Limb (tissue), 2 donors: ENCODE data around the gene REC8.
"Not testable (repeated sequence)": the region's sequence is repeated elsewhere in the genome, so short reads cannot be mapped to it uniquely, and the experiment has no call there.

ENCODE experiments used
- DNase-seq, 2 donors: peaks; one replicate each; pipeline ENCODE4 v3.0.0-alpha.2; 2016; ENCODE audit errors: extremely low spot score in 2 of 2

The REC8 gene

DNA sequence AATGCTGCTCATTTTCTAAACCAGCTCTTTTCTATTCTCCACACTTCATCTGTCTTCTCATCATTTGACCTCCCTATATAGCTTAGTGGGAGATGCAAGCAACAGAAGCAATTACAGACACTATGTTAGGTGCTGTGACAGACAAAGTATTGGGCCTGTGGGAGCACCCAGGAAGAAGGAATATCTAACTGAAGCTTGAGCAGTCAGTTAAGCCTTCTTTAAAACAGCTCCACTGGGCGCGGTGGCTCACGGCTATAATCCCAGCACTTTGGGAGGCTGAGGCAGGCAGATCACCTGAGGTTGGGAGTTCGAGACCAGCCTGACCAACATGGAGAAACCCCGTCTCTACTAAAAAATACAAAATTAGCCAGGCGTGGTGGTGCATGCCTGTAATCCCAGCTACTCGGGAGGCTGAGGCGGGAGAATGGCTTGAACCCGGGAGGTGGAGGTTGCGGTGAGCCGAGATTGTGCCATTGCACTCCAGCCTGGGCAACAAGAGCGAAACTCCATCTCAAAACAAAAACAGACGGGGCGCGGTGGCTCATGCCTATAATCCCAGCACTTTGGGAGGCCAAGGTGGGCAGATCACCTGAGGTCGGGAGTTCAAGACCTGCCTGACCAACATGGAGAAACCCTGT, 31.5 kb downstream of the REC8 start:
- DNase-seq: not testable (repeated sequence)

DNA sequence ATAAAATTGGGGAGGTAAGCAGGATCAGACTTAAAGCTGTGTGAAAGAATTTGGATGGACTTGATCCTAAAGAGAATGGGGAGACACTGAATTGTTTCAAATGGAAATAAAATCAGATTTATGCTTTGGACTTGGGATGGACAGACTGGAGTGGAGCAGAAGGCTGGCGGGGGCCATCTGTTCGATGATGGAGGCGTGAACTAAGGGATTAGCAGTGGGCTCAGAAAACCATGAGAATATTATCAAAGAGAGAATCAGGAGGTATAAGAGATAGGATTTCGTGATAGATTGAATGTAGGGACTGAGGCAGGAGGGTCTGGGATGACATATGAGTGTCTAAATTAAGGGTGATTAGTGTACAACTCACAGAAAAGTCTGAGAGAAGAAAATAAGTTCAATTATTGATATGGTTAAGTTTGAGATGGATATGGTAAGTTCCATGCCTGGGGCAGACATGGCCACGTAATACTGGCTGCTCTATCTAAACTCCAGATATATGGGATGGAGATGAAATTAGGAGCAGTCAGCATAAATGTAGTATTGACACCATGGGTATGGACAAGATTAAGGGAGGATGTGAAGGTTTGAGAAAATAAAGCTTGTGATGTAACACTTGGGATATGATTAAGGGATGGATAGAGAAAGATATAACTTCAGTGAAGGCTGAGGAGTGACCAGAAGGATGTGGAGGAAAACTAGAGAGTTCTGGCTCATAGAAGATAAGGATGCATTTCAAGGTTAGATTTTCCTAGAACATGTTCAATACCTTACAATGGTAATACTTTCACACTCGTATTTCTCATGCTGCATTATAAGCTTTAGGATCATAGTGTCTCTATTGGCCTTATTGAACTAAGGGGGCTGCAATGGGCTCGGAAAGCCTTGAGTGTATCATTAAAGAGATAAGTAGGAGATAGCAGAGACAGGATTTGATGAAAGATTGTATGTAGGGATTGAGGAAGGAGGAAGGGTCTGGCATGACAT, 32.6 kb downstream of the REC8 start:
- no peak for DNase-seq

DNA sequence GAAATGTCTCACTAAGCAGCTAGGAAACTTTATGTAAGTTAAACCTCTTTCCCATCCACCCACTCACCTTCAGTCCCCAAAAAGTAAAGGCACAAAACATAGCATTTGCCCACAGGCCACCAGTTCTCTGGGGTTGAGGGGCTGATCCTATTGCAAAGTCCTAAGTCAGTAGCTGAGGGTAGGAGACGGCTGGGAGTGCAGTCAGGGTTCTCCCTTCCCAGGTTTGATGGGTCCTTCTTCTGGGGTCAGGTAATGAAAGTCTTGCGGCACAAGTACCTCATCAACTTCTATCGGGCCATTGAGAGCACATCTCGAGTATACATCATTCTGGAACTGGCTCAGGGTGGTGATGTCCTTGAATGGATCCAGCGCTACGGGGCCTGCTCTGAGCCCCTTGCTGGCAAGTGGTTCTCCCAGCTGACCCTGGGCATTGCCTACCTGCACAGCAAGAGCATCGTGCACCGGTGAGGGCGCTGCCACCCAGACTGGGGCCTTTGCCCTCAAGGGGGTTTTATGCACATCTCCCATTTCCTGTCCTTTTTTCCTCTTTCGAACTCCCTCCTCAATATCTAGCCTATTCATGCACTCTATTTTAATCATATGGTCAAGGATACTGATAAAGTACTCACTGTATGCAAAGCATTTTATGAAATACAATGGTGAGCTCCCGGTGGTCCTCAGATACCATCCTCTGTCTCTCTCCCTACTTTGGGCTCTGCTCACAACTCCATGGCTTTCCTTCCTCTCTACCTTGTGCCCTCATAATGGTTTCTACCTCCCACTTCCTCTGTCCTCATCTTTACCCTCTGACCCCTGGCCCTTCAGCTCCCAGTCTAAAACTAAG, 34.6 kb downstream of the REC8 start:
- DNase-seq: no peak

DNA sequence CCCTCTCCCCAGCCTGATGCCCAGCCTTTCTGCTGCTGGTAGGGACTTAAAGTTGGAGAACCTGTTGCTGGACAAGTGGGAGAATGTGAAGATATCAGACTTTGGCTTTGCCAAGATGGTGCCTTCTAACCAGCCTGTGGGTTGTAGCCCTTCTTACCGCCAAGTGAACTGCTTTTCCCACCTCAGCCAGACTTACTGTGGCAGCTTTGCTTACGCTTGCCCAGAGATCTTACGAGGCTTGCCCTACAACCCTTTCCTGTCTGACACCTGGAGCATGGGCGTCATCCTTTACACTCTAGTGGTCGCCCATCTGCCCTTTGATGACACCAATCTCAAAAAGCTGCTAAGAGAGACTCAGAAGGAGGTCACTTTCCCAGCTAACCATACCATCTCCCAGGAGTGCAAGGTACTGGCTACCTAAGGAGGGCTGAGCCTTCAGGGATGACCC, 35.2 kb downstream of the REC8 start:
- no peak for DNase-seq

DNA sequence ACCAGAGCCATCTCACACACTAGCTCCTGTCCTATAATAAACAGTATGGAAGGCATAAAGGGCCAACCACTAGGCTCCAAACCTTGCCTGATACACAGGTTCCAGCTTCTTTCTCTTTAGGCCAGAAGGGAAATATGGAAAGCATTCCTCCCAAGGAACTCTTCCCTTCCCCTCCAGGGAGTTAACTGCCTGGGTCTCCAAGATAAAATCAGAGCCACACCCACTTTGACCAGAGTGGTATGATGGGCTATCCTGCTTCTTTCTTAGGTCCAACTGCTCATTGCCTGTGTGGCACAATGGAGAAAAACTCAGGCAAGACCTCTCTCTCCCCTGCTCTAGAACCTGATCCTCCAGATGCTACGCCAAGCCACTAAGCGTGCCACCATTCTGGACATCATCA, 35.7 kb downstream of the REC8 start:
- DNase-seq: no peak

DNA sequence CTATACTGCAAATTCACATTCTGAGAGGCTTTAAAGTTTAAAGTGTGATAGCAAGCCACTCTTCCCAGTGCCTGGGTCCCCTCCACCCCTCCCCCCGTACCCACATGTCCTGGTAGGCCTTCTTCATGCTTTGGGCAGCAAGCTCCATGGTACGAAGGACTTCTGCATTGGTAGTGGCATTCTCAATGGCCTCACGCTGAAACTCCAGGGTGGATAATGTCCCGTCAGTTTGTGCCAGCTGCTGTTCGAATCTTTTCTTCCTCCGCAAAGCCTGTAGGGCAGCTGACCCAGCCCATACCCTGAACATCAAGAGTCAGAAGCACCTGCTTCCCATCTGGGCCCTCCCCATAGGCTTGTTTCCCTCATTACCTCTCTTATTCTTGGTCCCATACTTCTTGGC, 39.4 kb downstream of the REC8 start:
- no peak for DNase-seq

DNA sequence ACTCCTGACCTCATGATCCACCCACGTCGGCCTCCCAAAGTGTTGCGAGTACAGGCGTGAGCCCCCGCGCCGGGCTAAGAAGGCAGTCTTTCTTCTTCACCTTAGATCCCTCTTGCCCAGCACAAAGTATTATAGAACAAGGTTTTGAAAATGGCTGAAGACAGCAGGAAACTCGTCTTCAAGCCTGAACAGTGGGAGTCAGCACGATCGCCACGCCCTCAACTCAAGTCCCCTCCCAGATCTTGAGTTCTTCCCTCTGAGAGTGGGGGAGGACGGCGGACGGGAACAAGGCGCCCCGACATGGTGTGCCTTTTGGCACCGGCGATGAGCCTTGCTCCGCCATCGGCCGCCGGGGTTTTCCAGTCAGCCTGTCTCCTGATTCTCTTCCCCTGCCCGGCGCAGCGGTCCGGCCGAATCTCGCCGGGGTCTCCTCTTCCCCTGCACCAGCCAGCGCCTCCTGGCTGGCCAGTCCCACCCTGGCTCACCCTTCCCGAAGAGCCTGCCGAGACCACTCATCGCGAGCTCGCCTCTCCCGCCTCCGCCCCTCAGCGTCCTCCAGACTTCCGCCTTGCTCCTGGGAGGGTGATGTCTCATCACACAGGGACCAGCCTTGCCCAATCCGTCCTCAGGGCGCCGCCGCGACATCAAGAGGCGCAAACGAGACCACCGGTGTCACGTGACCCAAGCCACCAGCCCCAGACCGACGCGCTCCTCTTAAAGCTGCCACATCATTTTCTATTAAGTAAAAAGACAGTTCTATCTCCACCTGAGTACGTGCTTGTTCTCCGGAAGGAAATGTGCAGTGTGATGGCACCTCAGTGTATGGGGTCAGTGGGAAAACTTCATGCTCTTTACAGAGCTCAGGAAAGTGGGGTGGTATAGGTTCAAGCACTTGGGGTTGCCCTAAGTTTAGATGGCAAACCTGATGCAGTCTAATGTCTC, 41.3 kb downstream of the REC8 start, which contains the start of gene CHMP4A:
CHMP4A (minus strand) TSS at position 565 of the 942 bp plus-strand sequence; CDS start at position 516, 49 bp downstream.
- peak; percentile 94 to 96 for DNase-seq

DNA sequence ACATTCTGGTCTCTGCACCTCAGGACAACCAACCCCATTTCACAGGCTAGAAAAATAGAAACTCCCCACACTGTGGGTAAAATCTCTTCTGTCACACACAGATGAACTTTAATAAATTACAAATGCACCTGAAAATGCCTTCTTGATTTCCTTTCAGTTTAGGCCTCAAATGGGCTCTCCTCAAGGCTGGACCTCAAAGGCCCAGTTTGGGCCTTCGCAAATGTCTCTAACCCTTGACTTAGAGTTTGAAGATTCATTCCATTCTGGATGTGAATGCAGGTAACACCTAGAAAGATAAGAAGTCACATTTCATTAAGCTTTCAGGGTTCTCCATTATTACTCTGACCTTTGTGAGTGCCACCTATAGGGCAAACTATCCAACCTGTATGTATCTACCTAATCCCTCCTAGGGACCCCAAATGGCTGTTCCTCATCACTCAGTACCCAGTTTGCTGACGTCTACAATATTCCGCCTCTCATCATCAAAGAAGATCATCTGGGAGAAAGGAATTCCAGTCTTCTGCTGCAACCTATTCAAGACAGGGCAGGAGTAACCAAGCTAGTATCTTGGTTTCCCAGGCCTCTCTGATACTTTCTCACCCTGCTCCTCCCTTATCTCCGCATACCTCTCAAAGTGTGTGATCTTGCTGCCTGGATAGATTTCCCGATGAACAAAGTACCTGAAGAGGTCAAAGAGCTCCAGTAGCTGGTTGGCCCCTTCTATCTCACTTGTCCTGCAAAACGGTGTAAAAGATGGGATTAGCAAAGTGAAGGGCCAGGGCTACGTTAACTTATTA, 42.2 kb downstream of the REC8 start:
- no peak for DNase-seq

DNA sequence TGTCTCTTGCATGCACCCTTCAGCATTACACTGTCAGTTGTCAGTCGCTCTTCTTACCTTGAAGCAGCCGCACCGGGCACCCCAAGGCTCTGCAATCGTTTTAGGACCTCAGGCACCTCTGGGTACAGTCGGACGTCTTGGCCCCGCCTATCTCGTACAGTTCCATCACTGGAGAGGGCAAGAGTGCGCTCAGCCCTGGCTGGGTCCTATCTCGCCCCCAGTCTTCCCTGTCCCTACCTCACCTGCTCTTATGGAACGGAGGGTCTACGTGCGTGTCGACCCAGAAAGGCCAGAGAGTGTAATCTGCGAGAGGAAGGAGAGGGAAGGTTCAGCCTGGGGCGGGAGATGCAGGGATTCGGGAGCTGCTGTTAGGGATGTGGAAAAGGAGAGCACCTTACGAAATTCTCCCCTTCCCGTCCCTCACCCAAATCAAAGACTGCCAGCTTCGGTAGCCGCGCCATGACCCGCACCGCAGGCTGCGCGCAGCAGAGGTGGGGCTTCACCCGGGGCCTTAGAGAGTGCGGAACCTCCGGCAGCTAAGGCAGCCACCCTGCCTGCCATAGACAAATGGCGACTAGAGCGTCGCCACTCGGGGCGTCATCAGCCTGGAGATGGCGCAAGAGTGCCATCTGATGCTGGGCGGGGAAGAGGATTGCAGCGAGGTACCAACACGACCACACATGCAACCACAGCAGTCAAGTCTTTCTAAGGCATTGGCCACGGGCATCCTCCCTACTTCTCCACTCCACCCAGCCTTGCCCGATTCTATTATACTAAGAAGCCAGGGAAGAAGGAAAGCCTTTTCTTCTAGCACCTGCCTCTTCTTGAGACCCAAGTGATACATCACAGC, 43.8 kb downstream of the REC8 start, which contains the start of gene MDP1:
MDP1 (minus strand) TSS at position 572 of the 850 bp plus-strand sequence; CDS start at position 461, 111 bp downstream.
- peak; percentile 87 to 89 for DNase-seq

DNA sequence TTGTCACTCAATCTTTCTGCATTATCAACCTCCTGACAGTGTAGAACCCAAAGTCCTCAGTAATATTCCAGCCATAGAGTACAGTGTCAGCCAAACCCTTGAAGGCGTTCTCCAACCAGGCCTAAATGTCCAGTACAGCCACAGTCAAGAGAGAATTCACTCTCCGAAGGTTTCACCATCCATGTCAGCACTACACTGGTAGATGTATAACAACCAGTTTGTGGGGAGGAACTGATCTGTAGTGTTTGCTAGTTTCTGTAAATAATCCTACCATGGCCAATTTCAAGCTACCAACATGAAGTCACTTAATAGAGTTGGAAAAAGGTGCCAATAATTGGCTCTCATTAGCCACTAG, 44.4 kb downstream of the REC8 start:
- DNase-seq: no peak

DNA sequence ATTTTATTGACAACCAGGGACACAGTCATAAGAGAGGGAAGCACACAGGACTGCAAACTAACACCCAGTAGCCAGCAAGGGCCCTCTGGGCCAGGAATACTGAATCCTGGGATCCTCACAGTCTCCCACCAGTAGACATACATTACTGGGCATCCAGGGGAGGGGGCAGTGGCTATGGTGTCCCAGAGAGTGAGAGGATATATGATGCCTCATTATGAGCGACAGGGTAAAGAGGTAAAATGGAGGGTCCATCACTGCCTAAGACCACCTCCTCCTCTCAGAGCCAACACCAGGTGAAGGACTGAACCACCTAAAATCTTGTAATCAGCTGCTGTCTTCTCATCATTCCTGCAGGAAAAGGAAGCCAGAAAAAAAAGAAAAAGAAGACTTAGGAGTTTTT, 45.0 kb downstream of the REC8 start:
- DNase-seq: not testable (repeated sequence)

DNA sequence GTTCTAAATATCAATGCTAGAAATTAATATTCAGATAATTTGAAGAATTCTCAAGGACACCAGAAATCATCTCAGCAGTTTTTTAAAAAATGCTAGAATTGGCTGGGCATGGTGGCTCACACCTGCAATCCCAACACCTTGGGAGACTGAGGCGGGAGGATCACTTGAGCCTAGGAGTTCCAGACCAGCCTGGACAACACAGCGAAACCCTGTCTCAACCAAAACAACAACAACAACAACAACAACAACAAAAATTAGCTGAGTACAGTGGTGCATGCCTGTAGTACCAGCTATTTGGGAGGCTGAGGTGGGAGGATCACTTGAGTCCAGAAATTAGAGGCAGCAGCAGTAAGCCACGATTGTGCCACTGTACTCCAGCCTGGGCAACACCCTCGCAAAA, 47.2 kb downstream of the REC8 start:
- DNase-seq: no peak

DNA sequence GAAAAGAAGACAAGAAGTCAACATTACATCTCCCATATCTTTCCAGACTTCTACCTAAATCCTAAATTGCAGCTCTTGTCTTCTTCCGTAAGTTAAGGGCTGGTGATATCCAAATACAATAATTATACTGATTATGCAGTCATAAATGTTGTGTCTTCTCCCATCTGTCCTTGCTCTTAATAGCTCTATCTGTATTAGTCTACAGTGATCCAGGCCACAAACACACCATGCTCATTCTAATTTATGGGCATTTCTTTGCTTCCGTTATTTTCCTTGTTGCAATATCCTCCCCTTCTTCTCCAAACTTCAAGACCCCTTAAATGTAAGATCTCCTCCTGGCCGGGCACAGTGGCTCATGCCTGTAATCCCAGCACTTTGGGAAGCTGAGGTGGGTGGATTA, 47.6 kb downstream of the REC8 start:
- no peak for DNase-seq

DNA sequence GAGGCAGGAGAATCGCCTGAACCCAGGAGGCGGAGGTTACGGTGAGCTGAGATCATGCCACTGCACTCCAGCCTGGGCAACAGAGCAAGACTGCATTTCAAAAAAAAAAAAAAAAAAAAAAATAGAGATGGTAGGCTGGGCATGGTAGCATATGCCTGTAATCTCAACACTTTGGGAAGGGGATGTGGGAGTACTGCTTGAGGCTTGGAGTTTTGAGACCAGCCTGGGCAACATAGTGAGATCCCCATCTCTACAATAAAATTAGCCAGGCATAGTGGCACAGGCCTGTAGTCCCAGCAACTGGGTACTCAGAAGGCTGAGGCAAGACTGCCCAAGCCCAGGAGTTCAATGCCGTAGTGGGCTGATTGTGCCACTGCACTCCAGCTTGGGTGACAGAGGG, 51.1 kb downstream of the REC8 start:
- DNase-seq: not testable (repeated sequence)

DNA sequence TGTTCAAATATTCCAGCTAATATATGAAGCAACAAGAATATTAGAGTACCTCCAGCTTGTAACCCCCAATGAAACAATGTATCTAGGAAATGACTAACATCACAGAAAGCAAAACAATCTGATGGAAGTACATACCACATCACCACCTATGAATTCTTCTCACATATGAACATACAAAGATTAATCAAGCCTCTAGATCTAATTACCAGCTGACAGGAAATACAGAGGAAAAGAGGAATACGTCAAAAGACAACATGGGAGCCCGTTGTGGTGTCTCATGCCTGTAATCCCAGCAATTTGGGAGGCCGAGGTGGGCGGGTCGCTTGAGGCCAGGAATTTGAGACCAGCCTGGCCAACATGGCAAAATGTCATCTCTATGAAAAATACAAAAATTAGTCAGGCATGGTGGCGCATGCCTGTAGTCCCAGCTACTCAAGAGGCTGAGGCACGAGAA, 52.8 kb downstream of the REC8 start:
- no peak for DNase-seq

DNA sequence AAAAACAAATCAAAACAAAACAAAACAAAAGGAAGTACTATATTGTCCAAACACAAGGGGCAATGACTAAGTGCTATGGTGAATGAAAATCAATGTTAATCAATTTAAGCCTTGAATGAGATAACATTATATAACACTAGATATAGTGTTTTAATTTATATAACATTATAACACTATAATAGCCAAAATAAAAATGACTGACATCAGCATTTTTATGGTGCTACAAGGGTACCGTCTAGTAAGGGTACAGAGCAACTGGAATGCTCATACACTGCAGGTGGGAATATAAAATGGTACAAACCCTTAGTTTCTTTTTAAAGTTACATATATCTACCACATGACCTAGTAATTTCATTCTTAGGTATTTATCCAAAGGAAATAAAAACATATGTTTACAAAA, 54.6 kb downstream of the REC8 start:
- DNase-seq: no peak

DNA sequence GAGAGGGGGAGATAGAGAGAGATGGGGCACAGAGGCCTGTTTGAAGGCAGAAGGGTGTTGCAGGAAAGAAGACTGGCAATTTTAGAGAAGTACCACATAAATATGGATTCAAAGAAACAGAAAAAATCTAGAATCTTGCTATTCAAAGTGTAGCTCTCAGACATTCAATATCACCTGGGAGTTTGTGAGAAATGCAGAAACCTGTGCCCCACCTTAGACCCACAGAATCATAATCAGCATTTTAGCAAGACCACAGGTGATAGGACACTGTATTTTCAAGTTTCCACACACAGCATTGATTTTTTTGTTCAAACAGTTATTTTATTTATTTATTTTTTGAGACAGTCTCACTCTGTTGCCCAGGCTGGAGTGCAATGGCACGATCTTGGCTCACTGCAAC, 57.0 kb downstream of the REC8 start:
- DNase-seq: no peak
